Left ventricle myocardium inferior (tissue), 1 donor: ENCODE measurements around the gene NMBR. TPM values are rescaled to one million over a fixed set of nuclear protein-coding genes. Genes with fewer than 3 reads are reported as not detected.

ENCODE experiments used
- DNase-seq: peaks from one replicate; pipeline ENCODE4 v3.0.0-alpha.2; 2020
- H3K27ac ChIP-seq: fragments of 200-600 bp; replicated peaks from 2 replicates; pipeline ENCODE4 v1.8.0; 2021
- H3K27me3 ChIP-seq: fragments of 200-600 bp; 2 replicates; pipeline ENCODE4 v1.8.0; 2021; ENCODE audit warnings: low read depth
- H3K36me3 ChIP-seq: fragments of 200-600 bp; 2 replicates; pipeline ENCODE4 v1.8.0; 2021
- H3K4me1 ChIP-seq: fragments of 200-600 bp; 2 replicates; pipeline ENCODE4 v1.8.0; 2021
- H3K4me3 ChIP-seq: fragments of 200-600 bp; 2 replicates; pipeline ENCODE4 v1.8.0; 2021; ENCODE audit warnings: mild to moderate bottlenecking, moderate library complexity
- H3K9me3 ChIP-seq: fragments of 200-600 bp; replicated peaks from 2 replicates; pipeline ENCODE4 v1.8.0; 2021
- CTCF ChIP-seq: fragments of 200-600 bp; IDR thresholded peaks from 2 replicates; pipeline ENCODE4 v1.8.0; 2021; ENCODE audit warnings: antibody characterized with exemption, mild to moderate bottlenecking, borderline replicate concordance
- intact Hi-C: fragments of 100-400 bp; cut with micrococcal nuclease; formaldehyde crosslinking; loops from one replicate; pipeline ENCODE4 v1.11.0; 2022
- total RNA-seq: library from RNA; stranded (reverse); fragmentation: NEBNext Ultra II Directional; extraction: Animal tissue kit (Norgen Biotek cat#: 25700); gene quantifications from one replicate; pipeline ENCODE4 v1.2.1, GENCODE V29; 2021
- donor health status: DM: no; HTN: yes; CAD: no; lungs with severe emphysema.

NMBR gene
- total RNA-seq, 1 donor from 2014 or later = not detected

DNA sequence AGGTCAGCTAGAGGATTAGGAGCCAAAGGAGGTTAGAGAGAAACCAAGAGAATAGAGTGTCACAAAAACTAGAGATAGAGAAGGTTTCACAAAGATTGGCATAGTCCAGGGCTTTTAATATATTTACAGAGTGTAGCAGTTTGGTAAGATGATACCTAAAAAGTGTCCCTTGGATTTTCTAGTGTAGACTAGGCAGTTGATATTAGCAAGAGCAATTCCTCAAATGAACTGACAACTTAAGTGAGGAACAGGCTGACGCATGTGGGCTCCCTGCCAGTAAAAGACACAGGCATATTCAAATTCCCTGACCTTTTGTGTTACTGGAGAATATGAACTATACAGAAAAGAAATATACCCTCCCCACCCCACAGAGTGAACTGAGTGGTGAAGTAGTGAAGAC is 40.3 kb upstream of the NMBR start:
- TF ChIP-seq CTCF = no peak
- Histone ChIP-seq H3K36me3 (peaks cover 17% of the 10 kb centered on the region), H3K4me3 (no peak overlapping the region), H3K4me1 (peaks cover 25% of the 10 kb centered on the region), H3K27me3 (no peaks in the 10 kb centered on the region), H3K27ac (peak overlapping the region; percentile 41), H3K9me3 (no peaks in the 10 kb centered on the region)
- intact Hi-C loops = no loop called here
- peak; percentile 52 for DNase-seq

DNA sequence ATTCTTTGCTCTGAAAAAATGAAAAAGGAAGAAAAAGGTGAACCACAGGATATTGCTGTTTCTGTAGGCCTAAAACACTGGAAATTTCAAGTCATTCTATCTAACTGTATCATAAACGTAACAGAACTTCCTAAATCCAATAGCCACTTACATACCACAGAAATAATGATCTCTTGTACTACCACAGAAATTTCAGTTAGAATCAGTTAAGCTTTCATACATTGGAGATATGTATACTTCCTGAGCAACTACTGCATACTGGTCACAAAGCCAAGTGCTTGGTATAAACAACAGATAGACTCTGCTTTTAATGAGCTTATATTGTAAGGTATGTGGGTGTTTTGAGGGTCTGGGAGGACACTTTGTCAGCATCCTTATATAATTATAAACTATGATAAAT is 38.7 kb upstream of the NMBR start:
- Histone ChIP-seq H3K9me3 (no peaks in the 10 kb centered on the region), H3K4me3 (no peak overlapping the region), H3K27ac (no peak overlapping the region), H3K36me3 (peaks cover 13% of the 10 kb centered on the region), H3K4me1 (peaks cover 25% of the 10 kb centered on the region), H3K27me3 (no peaks in the 10 kb centered on the region)
- TF ChIP-seq CTCF = no peak
- intact Hi-C loops = no loop called here
- DNase-seq = no peak

GRCh38 chr6:142184307-142184706 is 37.4 kb upstream of the NMBR start:
- Histone ChIP-seq H3K4me3 (no peak overlapping the region), H3K4me1 (peaks cover 25% of the 10 kb centered on the region), H3K36me3 (peaks cover under 1% of the 10 kb centered on the region), H3K27ac (no peak overlapping the region), H3K27me3 (no peaks in the 10 kb centered on the region), H3K9me3 (no peaks in the 10 kb centered on the region)
- no peak for DNase-seq
- intact Hi-C loops = no loop called here
- no peak for TF ChIP-seq CTCF

DNA sequence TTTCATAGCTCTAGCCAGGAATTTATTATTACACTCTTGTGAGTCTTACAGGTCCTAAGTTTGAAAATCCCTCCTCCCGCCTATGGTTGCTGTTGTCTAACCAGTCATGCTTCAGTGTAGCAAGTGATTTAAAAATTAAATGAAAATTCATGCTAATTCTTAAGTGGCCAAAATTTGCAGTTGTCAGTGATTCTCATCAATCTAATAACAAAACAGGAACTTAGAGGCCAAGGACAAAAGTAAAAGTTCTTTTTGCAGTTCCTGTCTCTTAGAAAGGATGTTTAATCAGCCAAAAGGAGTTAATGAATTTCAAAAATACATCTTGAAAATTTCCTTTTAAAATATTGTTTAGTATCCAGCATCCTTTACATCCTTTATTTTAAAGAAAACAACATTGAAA is 36.4 kb upstream of the NMBR start:
- H3K27ac ChIP-seq = no peak overlapping the region
- no peak for DNase-seq
- H3K4me3 ChIP-seq = no peak overlapping the region
- intact Hi-C loops = no loop called here
- H3K9me3 ChIP-seq = peaks cover 4% of the 10 kb centered on the region
- peaks cover 7% of the 10 kb centered on the region for H3K36me3 ChIP-seq
- no peak for TF ChIP-seq CTCF
- H3K27me3 ChIP-seq = no peaks in the 10 kb centered on the region
- peaks cover 25% of the 10 kb centered on the region for H3K4me1 ChIP-seq

- DNase-seq = no peak
- Histone ChIP-seq H3K4me1 (peaks cover 16% of the 10 kb centered on the region), H3K4me3 (no peak overlapping the region), H3K9me3 (peaks cover 17% of the 10 kb centered on the region), H3K27me3 (no peaks in the 10 kb centered on the region), H3K27ac (no peak overlapping the region), H3K36me3 (peaks cover 20% of the 10 kb centered on the region)
- no peak for TF ChIP-seq CTCF
- intact Hi-C loops = no loop called here
These were observed 35.1 kb upstream of the NMBR start for GRCh38 chr6:142182004-142182403.

- DNase-seq = no peak
- no peak overlapping the region for H3K4me3 ChIP-seq
- no peaks in the 10 kb centered on the region for H3K4me1 ChIP-seq
- H3K27ac ChIP-seq = no peak overlapping the region
- peaks cover 49% of the 10 kb centered on the region for H3K36me3 ChIP-seq
- TF ChIP-seq CTCF = no peak
- no peaks in the 10 kb centered on the region for H3K27me3 ChIP-seq
- intact Hi-C loops = no loop called here
- peaks cover 20% of the 10 kb centered on the region for H3K9me3 ChIP-seq
These were observed 31.2 kb upstream of the NMBR start for GRCh38 chr6:142178129-142178528.
